SK-N-SH treated with all-trans-retinoic acid at 6 μM for 48 hours (cell line): Measurements from ENCODE around the gene INPP5B.
"Not testable (repeated sequence)": the region's sequence is repeated elsewhere in the genome, so short reads cannot be mapped to it uniquely, and the experiment has no call there.

Source experiments
- ATAC-seq: fragments of 200-7000 bp; cut with Tn5 transposase; 3 replicates; pipeline ENCODE4 v1.9.1; 2020; ENCODE audit warnings: mild to moderate bottlenecking, moderate library complexity
- ARNTL ChIP-seq: fragments of 450-650 bp; formaldehyde crosslinking; IDR thresholded peaks from 2 replicates; pipeline ENCODE4 v1.5.0; 2020; ENCODE audit warnings: low read depth, mild to moderate bottlenecking, moderate library complexity, borderline replicate concordance
- BACH2 ChIP-seq: fragments of 250-450 bp; sonication (Bioruptor Pico); IDR thresholded peaks from 2 replicates; pipeline ENCODE4 v1.9.0; 2021; ENCODE audit warnings: mild to moderate bottlenecking, borderline replicate concordance
- CSDC2 ChIP-seq: fragments of 250-450 bp; sonication (Bioruptor Pico); IDR thresholded peaks from 2 replicates; pipeline ENCODE4 v1.5.0; 2020; ENCODE audit warnings: mild to moderate bottlenecking, moderate library complexity
- ESRRG ChIP-seq: fragments of 250-450 bp; sonication (Bioruptor Pico); IDR thresholded peaks from 2 replicates; pipeline ENCODE4 v1.6.1; 2021; ENCODE audit warnings: mild to moderate bottlenecking
- OSR1 ChIP-seq: fragments of 250-450 bp; sonication (Bioruptor Pico); IDR thresholded peaks from 2 replicates; pipeline ENCODE4 v1.8.0; 2022; ENCODE audit warnings: moderate library complexity, mild to moderate bottlenecking, inconsistent platforms
- RARB ChIP-seq: fragments of 250-450 bp; sonication (Bioruptor Pico); IDR thresholded peaks from 2 replicates; pipeline ENCODE4 v1.8.0; 2021; ENCODE audit warnings: mild to moderate bottlenecking, moderate library complexity
- SNAI2 ChIP-seq: fragments of 250-450 bp; sonication (Bioruptor Pico); IDR thresholded peaks from 2 replicates; pipeline ENCODE4 v1.5.0; 2020; ENCODE audit warnings: mild to moderate bottlenecking, moderate library complexity
- TOX ChIP-seq: fragments of 250-450 bp; sonication (Bioruptor Pico); IDR thresholded peaks from 2 replicates; pipeline ENCODE4 v1.8.0; 2021; ENCODE audit warnings: mild to moderate bottlenecking, moderate library complexity, borderline replicate concordance
- ZC3H10 ChIP-seq: fragments of 250-450 bp; sonication (Bioruptor Pico); IDR thresholded peaks from 2 replicates; pipeline ENCODE4 v1.5.1; 2021; ENCODE audit warnings: mild to moderate bottlenecking, moderate library complexity
- ZFP3 ChIP-seq: fragments of 250-450 bp; sonication (Bioruptor Pico); IDR thresholded peaks from 2 replicates; pipeline ENCODE4 v1.5.0; 2020; ENCODE audit warnings: mild to moderate bottlenecking, moderate library complexity
- ZFP30 ChIP-seq: fragments of 450-650 bp; formaldehyde crosslinking; IDR thresholded peaks from 2 replicates; pipeline ENCODE4 v1.5.0; 2022; ENCODE audit warnings: mild to moderate bottlenecking, moderate library complexity
- ZNF70 ChIP-seq: fragments of 450-650 bp; formaldehyde crosslinking; IDR thresholded peaks from 2 replicates; pipeline ENCODE4 v1.5.0; 2020; ENCODE audit warnings: mild to moderate bottlenecking, moderate library complexity
- ZNF8 ChIP-seq: fragments of 450-650 bp; formaldehyde crosslinking; IDR thresholded peaks from 2 replicates; pipeline ENCODE4 v1.5.0; 2020; ENCODE audit warnings: mild to moderate bottlenecking, moderate library complexity
- TF ChIP-seq, protein P1 (sequence below): fragments of 250-450 bp; sonication (Bioruptor Pico); IDR thresholded peaks from 2 replicates; pipeline ENCODE4 v1.8.0; 2021; ENCODE audit warnings: low read depth, mild to moderate bottlenecking, moderate library complexity, borderline replicate concordance
- TF ChIP-seq, protein P2 (sequence below): fragments of 250-450 bp; sonication (Bioruptor Pico); IDR thresholded peaks from 2 replicates; pipeline ENCODE4 v1.8.0; 2020; ENCODE audit warnings: mild to moderate bottlenecking, moderate library complexity, borderline replicate concordance
- TF ChIP-seq, protein P3 (sequence below): fragments of 250-450 bp; sonication (Bioruptor Pico); IDR thresholded peaks from 2 replicates; pipeline ENCODE4 v1.5.1; 2021; ENCODE audit warnings: mild to moderate bottlenecking, moderate library complexity
- TF ChIP-seq, protein P4 (sequence below): fragments of 250-450 bp; sonication (Bioruptor Pico); IDR thresholded peaks from 2 replicates; pipeline ENCODE4 v1.5.1; 2020; ENCODE audit warnings: low read depth, mild to moderate bottlenecking, moderate library complexity
- TF ChIP-seq, protein P5 (sequence below): fragments of 250-450 bp; sonication (Bioruptor Pico); IDR thresholded peaks from 2 replicates; pipeline ENCODE4 v1.5.0; 2020; ENCODE audit warnings: mild to moderate bottlenecking, moderate library complexity

The INPP5B gene

DNA sequence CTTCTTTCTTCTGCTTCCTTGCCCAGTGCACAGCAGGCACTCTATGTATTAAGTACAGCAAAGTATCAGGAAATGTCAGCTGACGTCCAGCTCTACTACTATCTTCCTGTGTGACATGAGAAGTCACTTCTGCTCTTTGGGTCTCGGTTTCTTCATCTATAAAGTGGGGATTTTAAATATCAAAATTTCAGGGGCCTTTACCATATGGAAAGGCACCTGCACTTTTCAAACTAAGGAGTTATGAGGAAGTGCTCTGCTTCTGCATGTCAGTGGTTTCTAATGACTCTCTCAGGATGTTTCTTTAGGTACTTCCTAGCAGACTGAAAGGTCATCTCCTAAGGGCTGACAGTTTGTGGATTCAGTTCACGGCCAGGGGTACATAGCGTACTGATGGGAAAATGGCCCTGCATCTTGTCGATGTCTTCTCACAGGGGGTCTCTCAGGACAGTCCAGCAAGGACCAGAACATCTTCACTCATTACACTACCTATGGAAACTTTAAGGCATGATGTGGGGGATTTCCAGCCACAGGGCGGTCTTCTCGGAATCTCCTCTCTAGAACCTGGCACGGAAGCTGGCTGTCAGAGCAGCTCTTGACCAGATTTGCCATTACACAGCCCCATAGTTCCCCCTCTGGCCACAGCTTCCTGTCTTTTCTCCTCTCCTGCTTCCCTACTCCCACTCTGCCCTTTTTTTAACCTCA, 45.5 kb downstream of the INPP5B start:
- no peak for ATAC-seq
- TF ChIP-seq, protein P1, sequence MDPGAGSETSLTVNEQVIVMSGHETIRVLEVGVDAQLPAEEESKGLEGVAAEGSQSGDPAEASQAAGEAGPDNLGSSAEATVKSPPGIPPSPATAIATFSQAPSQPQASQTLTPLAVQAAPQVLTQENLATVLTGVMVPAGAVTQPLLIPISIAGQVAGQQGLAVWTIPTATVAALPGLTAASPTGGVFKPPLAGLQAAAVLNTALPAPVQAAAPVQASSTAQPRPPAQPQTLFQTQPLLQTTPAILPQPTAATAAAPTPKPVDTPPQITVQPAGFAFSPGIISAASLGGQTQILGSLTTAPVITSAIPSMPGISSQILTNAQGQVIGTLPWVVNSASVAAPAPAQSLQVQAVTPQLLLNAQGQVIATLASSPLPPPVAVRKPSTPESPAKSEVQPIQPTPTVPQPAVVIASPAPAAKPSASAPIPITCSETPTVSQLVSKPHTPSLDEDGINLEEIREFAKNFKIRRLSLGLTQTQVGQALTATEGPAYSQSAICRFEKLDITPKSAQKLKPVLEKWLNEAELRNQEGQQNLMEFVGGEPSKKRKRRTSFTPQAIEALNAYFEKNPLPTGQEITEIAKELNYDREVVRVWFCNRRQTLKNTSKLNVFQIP, result no peak
- TF ChIP-seq CSDC2 (CRISPR knock-in tag) (no peak), OSR1 (CRISPR knock-in tag) (no peak), ARNTL (CRISPR knock-in tag) (no peak)
- TF ChIP-seq, protein P2, sequence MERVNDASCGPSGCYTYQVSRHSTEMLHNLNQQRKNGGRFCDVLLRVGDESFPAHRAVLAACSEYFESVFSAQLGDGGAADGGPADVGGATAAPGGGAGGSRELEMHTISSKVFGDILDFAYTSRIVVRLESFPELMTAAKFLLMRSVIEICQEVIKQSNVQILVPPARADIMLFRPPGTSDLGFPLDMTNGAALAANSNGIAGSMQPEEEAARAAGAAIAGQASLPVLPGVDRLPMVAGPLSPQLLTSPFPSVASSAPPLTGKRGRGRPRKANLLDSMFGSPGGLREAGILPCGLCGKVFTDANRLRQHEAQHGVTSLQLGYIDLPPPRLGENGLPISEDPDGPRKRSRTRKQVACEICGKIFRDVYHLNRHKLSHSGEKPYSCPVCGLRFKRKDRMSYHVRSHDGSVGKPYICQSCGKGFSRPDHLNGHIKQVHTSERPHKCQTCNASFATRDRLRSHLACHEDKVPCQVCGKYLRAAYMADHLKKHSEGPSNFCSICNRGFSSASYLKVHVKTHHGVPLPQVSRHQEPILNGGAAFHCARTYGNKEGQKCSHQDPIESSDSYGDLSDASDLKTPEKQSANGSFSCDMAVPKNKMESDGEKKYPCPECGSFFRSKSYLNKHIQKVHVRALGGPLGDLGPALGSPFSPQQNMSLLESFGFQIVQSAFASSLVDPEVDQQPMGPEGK (CRISPR knock-in tag), result no peak

DNA sequence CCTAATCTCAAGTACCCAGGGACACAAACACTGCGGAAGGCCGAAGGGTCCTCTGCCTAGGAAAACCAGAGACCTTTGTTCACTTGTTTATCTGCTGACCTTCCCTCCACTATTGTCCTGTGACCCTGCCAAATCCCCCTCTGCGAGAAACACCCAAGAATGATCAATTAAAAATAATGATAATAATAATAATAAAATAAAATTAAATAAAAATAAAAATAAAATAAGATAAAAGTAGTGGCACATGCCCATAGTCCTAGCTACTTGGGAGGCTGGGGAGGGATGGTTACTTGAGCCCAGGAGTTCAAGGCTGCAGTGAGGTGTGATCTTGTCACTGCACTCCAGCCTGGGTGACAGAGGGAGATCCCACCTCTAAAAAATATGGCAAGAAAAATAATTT, 49.3 kb downstream of the INPP5B start:
- ATAC-seq, result not testable (repeated sequence)

DNA sequence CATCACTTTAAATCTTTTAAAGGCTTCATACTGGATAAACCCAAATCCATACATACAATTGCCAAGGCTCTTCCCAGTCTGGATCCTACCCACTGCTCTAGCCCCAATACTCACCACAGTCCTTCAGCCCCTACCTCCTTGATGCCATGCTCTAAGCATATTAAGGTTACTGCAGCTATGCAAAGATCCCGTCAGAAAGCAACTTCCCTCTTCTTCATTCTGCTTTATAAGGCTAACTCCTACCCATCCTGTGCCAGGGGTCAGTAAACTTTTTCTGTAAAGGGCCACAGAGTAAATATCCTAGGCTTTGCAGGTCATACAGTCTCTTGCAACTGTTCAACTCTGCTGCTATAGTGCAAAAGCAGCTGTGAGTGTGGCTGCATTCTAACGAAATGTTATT, 53.2 kb downstream of the INPP5B start:
- TF ChIP-seq TOX (CRISPR knock-in tag) (no peak), ZFP30 (CRISPR knock-in tag) (no peak), SNAI2 (no peak), ESRRG (CRISPR knock-in tag) (no peak), ZNF8 (CRISPR knock-in tag) (no peak)
- TF ChIP-seq, protein P3, sequence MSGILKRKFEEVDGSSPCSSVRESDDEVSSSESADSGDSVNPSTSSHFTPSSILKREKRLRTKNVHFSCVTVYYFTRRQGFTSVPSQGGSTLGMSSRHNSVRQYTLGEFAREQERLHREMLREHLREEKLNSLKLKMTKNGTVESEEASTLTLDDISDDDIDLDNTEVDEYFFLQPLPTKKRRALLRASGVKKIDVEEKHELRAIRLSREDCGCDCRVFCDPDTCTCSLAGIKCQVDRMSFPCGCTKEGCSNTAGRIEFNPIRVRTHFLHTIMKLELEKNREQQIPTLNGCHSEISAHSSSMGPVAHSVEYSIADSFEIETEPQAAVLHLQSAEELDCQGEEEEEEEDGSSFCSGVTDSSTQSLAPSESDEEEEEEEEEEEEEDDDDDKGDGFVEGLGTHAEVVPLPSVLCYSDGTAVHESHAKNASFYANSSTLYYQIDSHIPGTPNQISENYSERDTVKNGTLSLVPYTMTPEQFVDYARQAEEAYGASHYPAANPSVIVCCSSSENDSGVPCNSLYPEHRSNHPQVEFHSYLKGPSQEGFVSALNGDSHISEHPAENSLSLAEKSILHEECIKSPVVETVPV (CRISPR knock-in tag), result no peak
- TF ChIP-seq, protein P4, sequence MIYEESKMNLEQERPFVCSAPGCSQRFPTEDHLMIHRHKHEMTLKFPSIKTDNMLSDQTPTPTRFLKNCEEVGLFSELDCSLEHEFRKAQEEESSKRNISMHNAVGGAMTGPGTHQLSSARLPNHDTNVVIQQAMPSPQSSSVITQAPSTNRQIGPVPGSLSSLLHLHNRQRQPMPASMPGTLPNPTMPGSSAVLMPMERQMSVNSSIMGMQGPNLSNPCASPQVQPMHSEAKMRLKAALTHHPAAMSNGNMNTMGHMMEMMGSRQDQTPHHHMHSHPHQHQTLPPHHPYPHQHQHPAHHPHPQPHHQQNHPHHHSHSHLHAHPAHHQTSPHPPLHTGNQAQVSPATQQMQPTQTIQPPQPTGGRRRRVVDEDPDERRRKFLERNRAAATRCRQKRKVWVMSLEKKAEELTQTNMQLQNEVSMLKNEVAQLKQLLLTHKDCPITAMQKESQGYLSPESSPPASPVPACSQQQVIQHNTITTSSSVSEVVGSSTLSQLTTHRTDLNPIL (CRISPR knock-in tag), result no peak
- TF ChIP-seq, protein P1, result no peak
- ATAC-seq, result no peak

DNA sequence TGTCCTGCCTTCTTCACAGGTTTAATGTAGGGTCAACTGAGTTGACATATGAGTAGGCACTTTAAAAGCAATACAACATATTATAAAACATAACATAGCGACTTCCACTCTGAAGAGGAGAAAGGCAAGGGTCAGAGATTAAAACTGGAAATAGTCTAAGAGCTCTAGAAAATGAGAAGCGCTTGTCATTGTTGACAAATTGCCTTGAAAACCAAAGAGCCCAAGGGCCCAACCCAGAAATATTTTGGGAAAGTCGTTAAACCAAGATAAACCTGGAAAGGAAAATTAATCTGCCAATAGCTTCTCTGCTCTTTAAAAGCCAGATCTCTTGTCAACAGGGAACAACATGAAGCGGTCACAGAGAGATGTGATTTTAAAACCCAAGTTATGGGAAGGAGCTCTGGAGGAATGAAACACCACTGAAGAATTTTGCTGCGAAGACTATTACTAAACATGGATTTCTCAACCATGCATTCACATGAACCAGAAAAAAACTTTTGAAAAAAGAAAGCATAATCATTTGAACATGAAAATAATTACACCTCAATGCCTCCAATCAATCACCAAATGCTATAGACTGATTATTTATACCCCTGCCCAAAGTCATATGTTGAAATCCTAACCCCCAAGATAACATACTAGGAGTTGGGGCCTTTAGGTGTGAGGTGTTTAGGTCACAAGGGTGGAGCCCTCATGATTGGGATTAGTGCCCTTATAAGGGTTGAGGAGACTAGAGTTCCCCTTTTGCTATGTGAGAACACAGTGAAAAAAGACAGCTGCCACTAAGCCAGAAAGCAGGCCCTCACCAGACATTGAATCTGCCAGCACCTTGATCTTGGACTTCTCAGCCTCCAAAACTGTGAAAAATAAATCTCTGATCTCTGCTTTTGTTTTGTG, 54.5 kb downstream of the INPP5B start:
- TF ChIP-seq, protein P4 (CRISPR knock-in tag), result no peak
- TF ChIP-seq OSR1 (CRISPR knock-in tag) (no peak), ZNF70 (CRISPR knock-in tag) (no peak), RARB (CRISPR knock-in tag) (no peak), SNAI2 (no peak), ZFP3 (CRISPR knock-in tag) (no peak), ZC3H10 (no peak), BACH2 (CRISPR knock-in tag) (no peak), ARNTL (CRISPR knock-in tag) (no peak), ESRRG (CRISPR knock-in tag) (no peak), ZNF8 (CRISPR knock-in tag) (no peak)
- TF ChIP-seq, protein P5, sequence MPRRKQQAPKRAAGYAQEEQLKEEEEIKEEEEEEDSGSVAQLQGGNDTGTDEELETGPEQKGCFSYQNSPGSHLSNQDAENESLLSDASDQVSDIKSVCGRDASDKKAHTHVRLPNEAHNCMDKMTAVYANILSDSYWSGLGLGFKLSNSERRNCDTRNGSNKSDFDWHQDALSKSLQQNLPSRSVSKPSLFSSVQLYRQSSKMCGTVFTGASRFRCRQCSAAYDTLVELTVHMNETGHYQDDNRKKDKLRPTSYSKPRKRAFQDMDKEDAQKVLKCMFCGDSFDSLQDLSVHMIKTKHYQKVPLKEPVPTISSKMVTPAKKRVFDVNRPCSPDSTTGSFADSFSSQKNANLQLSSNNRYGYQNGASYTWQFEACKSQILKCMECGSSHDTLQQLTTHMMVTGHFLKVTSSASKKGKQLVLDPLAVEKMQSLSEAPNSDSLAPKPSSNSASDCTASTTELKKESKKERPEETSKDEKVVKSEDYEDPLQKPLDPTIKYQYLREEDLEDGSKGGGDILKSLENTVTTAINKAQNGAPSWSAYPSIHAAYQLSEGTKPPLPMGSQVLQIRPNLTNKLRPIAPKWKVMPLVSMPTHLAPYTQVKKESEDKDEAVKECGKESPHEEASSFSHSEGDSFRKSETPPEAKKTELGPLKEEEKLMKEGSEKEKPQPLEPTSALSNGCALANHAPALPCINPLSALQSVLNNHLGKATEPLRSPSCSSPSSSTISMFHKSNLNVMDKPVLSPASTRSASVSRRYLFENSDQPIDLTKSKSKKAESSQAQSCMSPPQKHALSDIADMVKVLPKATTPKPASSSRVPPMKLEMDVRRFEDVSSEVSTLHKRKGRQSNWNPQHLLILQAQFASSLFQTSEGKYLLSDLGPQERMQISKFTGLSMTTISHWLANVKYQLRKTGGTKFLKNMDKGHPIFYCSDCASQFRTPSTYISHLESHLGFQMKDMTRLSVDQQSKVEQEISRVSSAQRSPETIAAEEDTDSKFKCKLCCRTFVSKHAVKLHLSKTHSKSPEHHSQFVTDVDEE (CRISPR knock-in tag), result no peak
- TF ChIP-seq, protein P3 (CRISPR knock-in tag), result no peak
- ATAC-seq, result no peak
